ENCODE measurements around the gene M6PR. TPM values are rescaled to one million over a fixed set of nuclear protein-coding genes. Genes with fewer than 3 reads are reported as not detected.
"Not testable (repeated sequence)": the region's sequence is repeated elsewhere in the genome, so short reads cannot be mapped to it uniquely, and the experiment has no call there.

M6PR gene
- total and polyA plus RNA-seq, 2 of the 8 experiments (the other 6 are each of a cell fraction or from before 2014, with no cell fraction given) = 106 to 122 TPM

GRCh38 chr12:8937842-8938442, 11.5 kb downstream of the M6PR start:
- not testable (repeated sequence) for H3K14ac ChIP-seq (ENCODE audit: insufficient read length); H3K23me2 ChIP-seq (ENCODE audit: low read depth, low read length); H3K9ac ChIP-seq (replicated peaks in 1 of 4; ENCODE audit: extremely low read depth in 1 of 4, low read depth in 3 of 4, low read length in 3 of 4); H3K4me1 ChIP-seq (replicated peaks in 1 of 4; ENCODE audit: control insufficient read depth in 3 of 4, insufficient read depth in 4 of 4, low read length in 3 of 4); H4K8ac ChIP-seq (ENCODE audit: extremely low read depth, insufficient read depth, low read length); H2BK12ac ChIP-seq (ENCODE audit: low read depth, low read length); DNase-seq (ENCODE audit: low read depth in 1 of 2, low spot score in 2 of 2); H4K20me1 ChIP-seq (replicated peaks in 1 of 2; ENCODE audit: control insufficient read depth in 1 of 2, insufficient read depth in 2 of 2, low read length in 2 of 2); H3K27ac ChIP-seq (ENCODE audit: low read depth, low read length); H4K91ac ChIP-seq (replicated peaks; ENCODE audit: insufficient read length, low read length); H2BK5ac ChIP-seq (ENCODE audit: low read depth, low read length); H3K23ac ChIP-seq (ENCODE audit: insufficient read length); H3K27me3 ChIP-seq (replicated peaks in 1 of 4; ENCODE audit: control insufficient read depth in 3 of 4, extremely low read depth in 1 of 4, insufficient read depth in 3 of 4, low read length in 3 of 4); H3K9me3 ChIP-seq (ENCODE audit: insufficient read depth in 2 of 2, low read depth in 1 of 2, low read length in 1 of 2); H2AFZ ChIP-seq (ENCODE audit: low read length); H2BK120ac ChIP-seq (replicated peaks; ENCODE audit: low read depth, low read length); H3K79me2 ChIP-seq (ENCODE audit: control insufficient read depth in 1 of 2, insufficient read depth in 2 of 2, low read length in 2 of 2); H3K4me3 ChIP-seq (ENCODE audit: extremely low read depth in 1 of 4, insufficient read depth in 2 of 4, low read depth in 3 of 4, low read length in 4 of 4); H3K79me1 ChIP-seq (ENCODE audit: low read depth, low read length); FAIRE-seq; H3K18ac ChIP-seq (ENCODE audit: extremely low read depth, low read length); H4K5ac ChIP-seq (ENCODE audit: insufficient read length, low read depth, low read length); H2AK5ac ChIP-seq (ENCODE audit: low read depth, low read length); H3K56ac ChIP-seq (replicated peaks; ENCODE audit: insufficient read length, low read depth, low read length); H3K4me2 ChIP-seq (ENCODE audit: insufficient read depth in 1 of 2, low read depth in 2 of 2, low read length in 2 of 2); H2BK20ac ChIP-seq (ENCODE audit: low read length); H3K4ac ChIP-seq (replicated peaks; ENCODE audit: insufficient read length, low read depth, low read length); H2BK15ac ChIP-seq (ENCODE audit: low read length)
- POLR2A ChIA-PET (ENCODE audit: partially characterized antibody) = interaction anchor here (1.0 to 18.4 kb wide), 6 partner anchors 9 to 262 kb away, joined by 3 to 438 read pairs (median 3); partner anchors contain the start of genes M6PR and PHC1
- TF ChIP-seq POLR2A (IDR thresholded peaks at IDR 0.05; ENCODE audit: control extremely low read depth in 1 of 2, low read depth in 2 of 2, low read length in 2 of 2) = peak in 1 of 2 experiments; percentile 41; a peak in 1 of 3 replicates
- 91% methylated on average over 3 of the region's 5 CpGs; no CpG with 5 or more reads in 1 of the 2 experiments for WGBS, 2 experiments (ENCODE audit: extremely low coverage in 1 of 2, insufficient coverage in 1 of 2, insufficient read length in 1 of 2, insufficient replicate concordance in 2 of 2, low coverage in 1 of 2, low lambda C conversion rate in 2 of 2, missing lambda C conversion rate in 1 of 2)
- CTCF ChIA-PET (ENCODE audit: partially characterized antibody) = interaction anchor here (1.3 to 1.6 kb wide), 3 partner anchors 13 to 111 kb away, joined by 3 to 7 read pairs (median 4); no protein-coding TSS in a partner anchor
- H3K36me3 ChIP-seq (ENCODE audit: control insufficient read depth in 2 of 4, insufficient read depth in 4 of 4, low read length in 3 of 4) = peaks cover 53 to 78% (median 71%) of the 10 kb centered on the region in 4 experiments

Measured in H1 (cell line).